ENCODE measurements around the gene FAM3C.

DNA sequence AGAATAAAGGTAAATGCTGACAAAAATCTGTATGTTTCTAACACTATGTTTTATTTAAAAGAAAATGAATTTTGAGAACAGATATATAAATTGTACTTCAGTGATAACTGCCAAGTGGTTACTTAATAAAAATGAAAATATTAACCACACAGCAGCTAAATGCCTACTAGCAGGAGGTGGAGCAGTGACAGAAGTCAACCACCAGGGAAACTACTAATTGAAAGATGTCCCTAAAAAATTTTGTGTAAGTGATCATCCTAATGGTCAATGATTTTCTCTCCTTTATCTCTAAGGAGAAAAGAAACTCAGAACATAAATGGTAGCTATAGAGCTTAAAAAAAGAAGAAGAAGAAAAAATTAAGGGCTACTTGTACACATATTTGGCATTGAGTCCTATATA lies 44.4 kb downstream of the FAM3C start:
- TF ChIP-seq YY1 (IDR thresholded peaks at IDR 0.05; ENCODE audit: insufficient read depth, insufficient read length) (no peak), SUZ12 (IDR thresholded peaks at IDR 0.05; ENCODE audit: extremely low read depth, insufficient read depth, insufficient read length) (no peak)
